Neural progenitor cell (in vitro differentiated cells): ENCODE results near the gene TRIM3. TPM values are rescaled to one million over a fixed set of nuclear protein-coding genes. Genes with fewer than 3 reads are reported as not detected.
"Not testable (repeated sequence)": the region's sequence is repeated elsewhere in the genome, so short reads cannot be mapped to it uniquely, and the experiment has no call there.

ENCODE experiments used
- DNase-seq: peaks from one replicate; pipeline ENCODE4 v3.0.0-alpha.2; 2016; ENCODE audit warnings: low spot score
- H2AFZ ChIP-seq: fragments of 200-600 bp; sonication (generic); replicated peaks from 2 replicates; pipeline ENCODE4 v1.6.1; 2016; ENCODE audit warnings: antibody characterized with exemption
- H3F3A ChIP-seq: fragments of 200-600 bp; sonication (generic); 2 replicates; pipeline ENCODE4 v1.6.1; 2016; ENCODE audit warnings: antibody characterized with exemption, low read depth
- H3K27ac ChIP-seq: fragments of 200-600 bp; sonication (generic); 2 replicates; pipeline ENCODE4 v1.5.1; 2016; ENCODE audit warnings: mild to moderate bottlenecking
- H3K27me3 ChIP-seq: fragments of 200-600 bp; sonication (generic); 2 replicates; pipeline ENCODE4 v1.6.1; 2016; ENCODE audit warnings: mild to moderate bottlenecking, moderate library complexity
- H3K36me3 ChIP-seq: fragments of 200-600 bp; sonication (generic); 2 replicates; pipeline ENCODE4 v1.5.1; 2016
- H3K4me1 ChIP-seq: fragments of 200-600 bp; sonication (generic); 2 replicates; pipeline ENCODE4 v1.6.1; 2016; ENCODE audit warnings: mixed run types
- H3K4me2 ChIP-seq: fragments of 200-600 bp; sonication (generic); 2 replicates; pipeline ENCODE4 v1.6.1; 2016
- H3K4me3 ChIP-seq: fragments of 200-600 bp; sonication (generic); 2 replicates; pipeline ENCODE4 v1.5.1; 2016
- H3K79me2 ChIP-seq: fragments of 200-600 bp; sonication (generic); 2 replicates; pipeline ENCODE4 v1.6.1; 2016; ENCODE audit warnings: low read depth
- H3K9ac ChIP-seq: fragments of 200-600 bp; sonication (generic); 2 replicates; pipeline ENCODE4 v1.6.1; 2016
- H3K9me3 ChIP-seq: fragments of 200-600 bp; sonication (generic); 2 replicates; pipeline ENCODE4 v1.5.1; 2016; ENCODE audit warnings: low read depth
- H4K20me1 ChIP-seq: fragments of 200-600 bp; sonication (generic); 2 replicates; pipeline ENCODE4 v1.6.1; 2016; ENCODE audit warnings: low read depth
- H3K27ac Mint-ChIP-seq: 3 replicates; pipeline ENCODE4 v1.8.0; 2021; ENCODE audit warnings: mixed read lengths
- H3K27me3 Mint-ChIP-seq: 2 replicates; pipeline ENCODE4 v1.8.0; 2022; ENCODE audit warnings: low read depth, mild to moderate bottlenecking, inconsistent platforms, moderate library complexity, mixed read lengths; ENCODE audit not compliant: insufficient read depth
- H3K36me3 Mint-ChIP-seq: 3 replicates; pipeline ENCODE4 v1.8.0; 2021; ENCODE audit warnings: mixed read lengths
- H3K4me1 Mint-ChIP-seq: 3 replicates; pipeline ENCODE4 v1.8.0; 2021; ENCODE audit warnings: mixed read lengths
- H3K4me3 Mint-ChIP-seq: 3 replicates; pipeline ENCODE4 v1.8.0; 2021; ENCODE audit warnings: mild to moderate bottlenecking, moderate library complexity, mixed read lengths
- H3K9me3 Mint-ChIP-seq: 3 replicates; pipeline ENCODE4 v1.8.0; 2020; ENCODE audit warnings: mixed read lengths
- CTCF ChIP-seq: fragments of 200-600 bp; sonication (generic); IDR thresholded peaks from 2 replicates; pipeline ENCODE4 v1.5.1; 2017; ENCODE audit warnings: antibody characterized with exemption, mild to moderate bottlenecking
- EZH2 ChIP-seq: fragments of 200-600 bp; sonication (generic); IDR thresholded peaks from 2 replicates; pipeline ENCODE4 v1.6.1; 2017; ENCODE audit warnings: antibody characterized with exemption, mild to moderate bottlenecking, moderate library complexity
- EZH2phosphoT487 ChIP-seq: fragments of 200-600 bp; sonication (generic); IDR thresholded peaks from 2 replicates; pipeline ENCODE4 v1.6.1; 2017; ENCODE audit warnings: antibody characterized with exemption
- total RNA-seq: library from RNA; depleted of rRNA; stranded (reverse); fragments of >200 nt; gene quantifications from 2 replicates; pipeline ENCODE4 v1.2.3, GENCODE V29; 2015; ENCODE audit warnings: low replicate concordance

TRIM3 gene
- 16.1 and 19.9 TPM in 2 replicates for total RNA-seq

DNA sequence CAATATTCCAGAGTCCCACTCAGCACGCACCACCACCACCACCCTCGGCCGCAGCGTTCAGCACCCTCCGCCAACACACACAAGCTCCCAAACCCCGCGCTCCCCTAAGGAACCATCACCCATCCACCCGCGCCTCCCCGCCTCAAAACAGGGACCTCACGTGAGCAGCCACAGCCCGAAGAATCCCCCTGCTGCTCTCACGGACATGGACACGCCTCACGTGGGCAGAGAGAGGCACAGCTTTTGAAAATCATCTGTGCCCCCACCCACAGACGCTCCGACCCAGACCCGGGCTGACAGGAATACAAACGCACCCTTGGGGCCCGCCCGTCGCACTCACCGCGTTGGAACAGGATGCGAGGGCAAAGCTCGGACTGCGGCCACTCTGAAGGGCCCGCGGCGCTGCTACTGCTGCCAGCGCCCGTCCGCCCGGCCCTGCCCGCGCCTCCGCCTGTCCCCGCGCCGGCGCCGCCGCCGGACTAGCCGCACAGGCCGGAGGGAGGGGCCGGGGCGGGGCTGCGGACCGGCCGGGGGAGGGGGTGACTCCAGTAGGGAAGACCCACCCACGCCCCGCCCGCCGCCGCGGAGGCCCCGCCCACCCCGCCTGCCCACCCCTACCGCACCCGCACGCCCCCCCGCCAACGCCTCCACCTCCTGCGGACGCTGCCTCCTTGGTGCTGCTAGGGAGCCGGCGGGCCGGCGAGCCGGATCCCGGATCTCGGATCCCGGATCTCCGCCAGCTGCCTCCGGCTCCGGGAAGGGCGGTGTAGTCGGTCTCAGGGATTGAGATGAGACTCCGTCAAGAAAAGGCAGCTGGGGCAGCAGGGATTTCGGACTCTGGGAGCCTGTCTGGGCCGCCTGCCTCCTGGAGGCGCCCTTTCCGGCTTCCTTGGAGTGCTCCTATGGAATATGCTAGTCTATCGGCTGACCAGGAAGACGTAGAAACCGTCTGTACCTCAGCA is at the start of gene TRIM3:
Gene TRIM3, minus strand, starts transcription at position 491 of the 962 bp plus-strand sequence. CDS start 8,246 bp downstream, outside the sequence.
- H3K4me1 ChIP-seq, result peaks cover 13% of the 10 kb centered on the region
- Mint-ChIP-seq H3K4me1 (peaks cover 23% of the 10 kb centered on the region), H3K27me3 (peaks cover 6% of the 10 kb centered on the region), H3K27ac (peak within 1 kb of the TSS; percentile 87), H3K9me3 (no peaks in the 10 kb centered on the region), H3K36me3 (peaks cover 10% of the 10 kb centered on the region), H3K4me3 (peak within 1 kb of the TSS; percentile 93)
- no peaks in the 10 kb centered on the region for H3K36me3 ChIP-seq
- H4K20me1 ChIP-seq, result no peaks in the 10 kb centered on the region
- H3K9ac ChIP-seq, result peak within 1 kb of the TSS; percentile 52
- peaks cover 40% of the 10 kb centered on the region for H3F3A ChIP-seq
- H3K79me2 ChIP-seq, result peaks cover 11% of the 10 kb centered on the region
- no peaks in the 10 kb centered on the region for H3K27me3 ChIP-seq
- H2AFZ ChIP-seq, result peak within 1 kb of the TSS; percentile 100
- TF ChIP-seq CTCF (peak; percentile 49), EZH2 (no peak)
- DNase-seq, result peak; percentile 97
- peak within 1 kb of the TSS; percentile 99 for H3K4me3 ChIP-seq
- H3K4me2 ChIP-seq, result peak within 1 kb of the TSS; percentile 100
- no peaks in the 10 kb centered on the region for H3K9me3 ChIP-seq
- H3K27ac ChIP-seq, result peak within 1 kb of the TSS; percentile 88

- no peak overlapping the region for H3K4me3 ChIP-seq
- no peaks in the 10 kb centered on the region for H4K20me1 ChIP-seq
- H3K36me3 ChIP-seq, result no peaks in the 10 kb centered on the region
- H3K27me3 Mint-ChIP-seq, result no peaks in the 10 kb centered on the region
- no peak for TF ChIP-seq EZH2
- no peak for TF ChIP-seq EZH2phosphoT487
- TF ChIP-seq CTCF, result no peak
- no peaks in the 10 kb centered on the region for H3K4me1 Mint-ChIP-seq
- no peaks in the 10 kb centered on the region for H3K9me3 ChIP-seq
- H3K27ac ChIP-seq, result no peak overlapping the region
- no peaks in the 10 kb centered on the region for H3K4me1 ChIP-seq
- DNase-seq, result no peak
- H3K4me2 ChIP-seq, result no peak overlapping the region
- no peak overlapping the region for H3K27ac Mint-ChIP-seq
- no peak overlapping the region for H3K4me3 Mint-ChIP-seq
- no peak overlapping the region for H3K9ac ChIP-seq
- no peaks in the 10 kb centered on the region for H3K79me2 ChIP-seq
- H3K9me3 Mint-ChIP-seq, result no peaks in the 10 kb centered on the region
- no peaks in the 10 kb centered on the region for H3K27me3 ChIP-seq
- peaks cover 11% of the 10 kb centered on the region for H3K36me3 Mint-ChIP-seq
- no peak overlapping the region for H2AFZ ChIP-seq
- H3F3A ChIP-seq, result no peaks in the 10 kb centered on the region
These were observed 49.5 kb upstream of the TRIM3 start for GRCh38 chr11:6523253-6523652.

- H3K9me3 ChIP-seq, H3F3A ChIP-seq, H3K27me3 ChIP-seq, H2AFZ ChIP-seq, DNase-seq, H3K9ac ChIP-seq, H3K4me3 Mint-ChIP-seq, H3K27ac Mint-ChIP-seq, H3K4me3 ChIP-seq, H4K20me1 ChIP-seq, H3K4me1 ChIP-seq, H3K4me1 Mint-ChIP-seq, H3K36me3 ChIP-seq, H3K27ac ChIP-seq, H3K27me3 Mint-ChIP-seq, H3K79me2 ChIP-seq, H3K9me3 Mint-ChIP-seq, H3K4me2 ChIP-seq: not testable (repeated sequence)
- peaks cover 14% of the 10 kb centered on the region for H3K36me3 Mint-ChIP-seq
These were observed 48.2 kb upstream of the TRIM3 start for GRCh38 chr11:6521946-6522345.

DNA sequence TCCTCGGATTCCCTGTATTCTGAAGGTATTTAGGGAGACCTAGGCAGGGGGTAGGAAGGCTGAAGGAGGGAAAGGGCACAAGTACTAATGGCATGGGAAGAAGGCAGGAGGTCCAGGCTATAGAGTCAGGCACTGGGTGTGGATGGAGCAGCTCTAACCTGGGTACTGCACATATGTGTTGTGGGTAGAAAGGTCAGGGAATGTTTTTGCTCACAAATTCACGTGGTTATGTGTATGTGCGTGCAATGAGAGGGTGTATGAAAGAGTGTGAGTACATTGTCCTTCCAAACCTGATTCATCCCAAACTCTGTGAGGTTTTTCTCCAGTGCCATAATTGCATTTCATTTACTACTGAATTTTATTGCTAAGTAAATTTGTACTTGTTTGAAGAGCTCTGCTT is 46.5 kb upstream of the TRIM3 start:
- TF ChIP-seq EZH2 (no peak), CTCF (no peak), EZH2phosphoT487 (no peak)
- Mint-ChIP-seq H3K9me3 (no peaks in the 10 kb centered on the region), H3K27ac (no peak overlapping the region), H3K36me3 (peaks cover 22% of the 10 kb centered on the region), H3K4me3 (no peak overlapping the region), H3K4me1 (no peaks in the 10 kb centered on the region), H3K27me3 (no peaks in the 10 kb centered on the region)
- no peaks in the 10 kb centered on the region for H3K9me3 ChIP-seq
- no peaks in the 10 kb centered on the region for H3K27me3 ChIP-seq
- no peaks in the 10 kb centered on the region for H3K36me3 ChIP-seq
- H3K4me2 ChIP-seq, result no peak overlapping the region
- H2AFZ ChIP-seq, result no peak overlapping the region
- H3K9ac ChIP-seq, result no peak overlapping the region
- DNase-seq, result no peak
- no peaks in the 10 kb centered on the region for H3F3A ChIP-seq
- H3K4me1 ChIP-seq, result no peaks in the 10 kb centered on the region
- H3K27ac ChIP-seq, result no peak overlapping the region
- H4K20me1 ChIP-seq, result no peaks in the 10 kb centered on the region
- H3K79me2 ChIP-seq, result no peaks in the 10 kb centered on the region
- no peak overlapping the region for H3K4me3 ChIP-seq
